GM12878 (cell line): ENCODE data around the gene FLVCR2. TPM values are rescaled to one million over a fixed set of nuclear protein-coding genes. Genes with fewer than 3 reads are reported as not detected.

Experiments used
- ATAC-seq: fragments of 200-7000 bp; cut with Tn5 transposase; 3 replicates; pipeline ENCODE4 v1.9.1; 2020; ENCODE audit warnings: mild to moderate bottlenecking, moderate library complexity
- BruUV-seq: library from RNA; stranded (reverse); fragments of 400-500 nt; replicated peaks from 2 replicates; lab custom pipeline; 2021; lab: Mats Ljungman, UMichigan
- CTCF ChIA-PET: fragments of 300-600 bp; sonication (Branson Sonifier 250); formaldehyde crosslinking; extraction: SDS; loops from one replicate; lab custom pipeline; 2021; ENCODE audit warnings: inconsistent platforms; lab: Yijun Ruan, JAX
- POLR2A ChIA-PET: fragments of 350-600 bp; formaldehyde crosslinking; extraction: SDS; loops from one replicate; lab custom pipeline; 2021; ENCODE audit warnings: inconsistent platforms; lab: Charles Lee
- RAD21 ChIA-PET: fragments of 300-600 bp; sonication (Branson Sonifier 250); formaldehyde crosslinking; loops from one replicate; lab custom pipeline; 2023; ENCODE audit warnings: antibody characterized with exemption; ENCODE audit not compliant: unreplicated experiment; lab: Charles Lee
- SMC1A ChIA-PET: fragments of 300-600 bp; sonication (Branson Sonifier 250); formaldehyde crosslinking; loops from one replicate; lab custom pipeline; 2023; ENCODE audit not compliant: unreplicated experiment, uncharacterized antibody; lab: Charles Lee
- DNase-seq: peaks from one replicate; pipeline ENCODE4 v3.0.0-alpha.2; 2011; ENCODE audit warnings: low read depth, low spot score
- FAIRE-seq: peaks from 3 replicates; lab custom pipeline; 2011; peaks lifted over from hg19 to GRCh38; lab: Jason Lieb, UNC
- H2AFZ ChIP-seq: 2 replicates; pipeline ENCODE4 v1.6.0; 2011; ENCODE audit warnings: low read depth, low read length, control low read depth; ENCODE audit not compliant: control insufficient read depth
- H3K27ac ChIP-seq: 2 replicates; pipeline ENCODE4 v1.5.1; 2011; ENCODE audit warnings: control low read depth; ENCODE audit not compliant: control insufficient read depth, insufficient read depth
- H3K27me3 ChIP-seq, 2 experiments: replicated peaks in 1 of 2; 2 replicates each; pipeline versions ENCODE4 v1.6.0 to v1.6.1; 2011; ENCODE audit warnings: low read length in 1 of 2; ENCODE audit not compliant: control insufficient read depth in 2 of 2, insufficient read depth in 2 of 2
- H3K36me3 ChIP-seq, 2 experiments: 2 replicates each; pipeline ENCODE4 v1.5.1; 2011; ENCODE audit warnings: low read length in 1 of 2; ENCODE audit not compliant: control insufficient read depth in 2 of 2, insufficient read depth in 2 of 2
- H3K4me1 ChIP-seq: 2 replicates; pipeline ENCODE4 v1.6.1; 2011; ENCODE audit warnings: mild to moderate bottlenecking, low read length, moderate library complexity, mixed read lengths; ENCODE audit not compliant: control insufficient read depth, insufficient read depth
- H3K4me2 ChIP-seq: 2 replicates; pipeline ENCODE4 v1.6.0; 2011; ENCODE audit warnings: control low read depth; ENCODE audit not compliant: control insufficient read depth, insufficient read depth
- H3K4me3 ChIP-seq: fragments of 200-600 bp; sonication (generic); 2 replicates; pipeline ENCODE4 v1.5.1; 2016
- H3K79me2 ChIP-seq: 2 replicates; pipeline ENCODE4 v1.6.0; 2011; ENCODE audit warnings: low read length; ENCODE audit not compliant: control insufficient read depth, insufficient read depth
- H3K9ac ChIP-seq: 2 replicates; pipeline ENCODE4 v1.8.0; 2011; ENCODE audit warnings: low read length, control low read depth, mixed read lengths; ENCODE audit not compliant: control insufficient read depth, insufficient read depth
- H3K9me3 ChIP-seq: replicated peaks from 3 replicates; pipeline ENCODE4 v1.5.1; 2011; ENCODE audit warnings: mild to moderate bottlenecking, low read length; ENCODE audit not compliant: control insufficient read depth, insufficient read depth
- H4K20me1 ChIP-seq: 2 replicates; pipeline ENCODE4 v1.6.0; 2011; ENCODE audit not compliant: control insufficient read depth, insufficient read depth
- DPF2 ChIP-seq: fragments of 450-650 bp; IDR thresholded peaks from 2 replicates; pipeline ENCODE4 v1.6.1; 2017; ENCODE audit warnings: mild to moderate bottlenecking
- ETV6 ChIP-seq, 2 experiments: fragments of 450-650 bp in 1 of 2; IDR thresholded peaks in 1 of 2; conservative IDR thresholded peaks in 1 of 2; 2 replicates each; pipeline ENCODE4 v1.6.1; 2014; ENCODE audit warnings: antibody characterized with exemption in 1 of 2, borderline replicate concordance in 1 of 2, low read depth in 1 of 2, mild to moderate bottlenecking in 1 of 2, moderate library complexity in 1 of 2
- IKZF2 ChIP-seq, 2 experiments: fragments of 450-650 bp; IDR thresholded peaks; 2 replicates each; pipeline ENCODE4 v1.6.1; 2017; ENCODE audit warnings: mild to moderate bottlenecking in 2 of 2, moderate library complexity in 2 of 2
- MEF2A ChIP-seq: IDR thresholded peaks from 2 replicates; pipeline ENCODE4 v1.6.1; 2011; ENCODE audit warnings: low read depth, mild to moderate bottlenecking, low read length, moderate library complexity; ENCODE audit not compliant: insufficient read depth
- POLR2AphosphoS5 ChIP-seq: IDR thresholded peaks from 2 replicates; pipeline ENCODE4 v1.6.1; 2011; ENCODE audit warnings: mild to moderate bottlenecking, low read length, inconsistent platforms
- SMAD5 ChIP-seq: IDR thresholded peaks from 2 replicates; pipeline ENCODE4 v1.6.1; 2016; ENCODE audit warnings: antibody characterized with exemption, low read depth
- WRNIP1 ChIP-seq: IDR thresholded peaks from 2 replicates; pipeline ENCODE4 v1.6.1; 2011; ENCODE audit warnings: low read depth, low read length, improper control_type of control experiment, borderline replicate concordance
- ZZZ3 ChIP-seq: IDR thresholded peaks from 2 replicates; pipeline ENCODE4 v1.6.1; 2011; ENCODE audit warnings: low read depth; ENCODE audit not compliant: control insufficient read depth, insufficient read length
- WGBS: methylation state at CpG from one replicate; pipeline ENCODE4 v1.1.6; 2016; ENCODE audit warnings: low lambda C conversion rate; ENCODE audit not compliant: insufficient replicate concordance, insufficient coverage; ENCODE audit errors: missing lambda C conversion rate; 5-methylcytosine and 5-hydroxymethylcytosine counted together
- in situ Hi-C: fragments of 300-500 bp; cut with MboI; formaldehyde crosslinking; loops from 9 replicates; pipeline ENCODE4 v1.14.3; 2018; ENCODE audit warnings: mixed read lengths
- intact Hi-C: fragments of 100-400 bp; cut with micrococcal nuclease; formaldehyde crosslinking; loops from one replicate; pipeline ENCODE4 v1.14.2; 2022; ENCODE audit not compliant: unreplicated experiment
- polyA plus RNA-seq, 11 experiments: library from polyadenylated mRNA; depleted of rRNA in 4 of 11; unstranded in 6 of 11; stranded (reverse) in 5 of 11; fragments of >200 nt; fragmentation: Nextera tagmentation in 4 of 11; fragmentation: Illumina TruSeq in 1 of 11; extraction: Ambion mirVana in 4 of 11; extraction: Trizol in 1 of 11; gene quantifications; 1 replicate in 1 of 11; 2 replicates in 10 of 11; pipeline versions ENCODE4 v1.2.1 to v1.2.3, GENCODE V29; 2011 to 2016; ENCODE audit warnings: inconsistent platforms in 2 of 11, missing spikeins in 2 of 11, low read depth in 1 of 11
- total RNA-seq, 4 experiments: library from RNA; depleted of rRNA in 3 of 4; stranded (reverse); fragments of >200 nt in 3 of 4; fragmentation: Illumina TruSeq in 1 of 4; extraction: Trizol in 1 of 4; gene quantifications; 2 replicates each; pipeline versions ENCODE4 v1.2.1 to v1.2.3, GENCODE V29; 2013 to 2021
- TF ChIP-seq, protein P1 (sequence below): IDR thresholded peaks from 2 replicates; pipeline ENCODE4 v1.6.1; 2011; ENCODE audit warnings: borderline replicate concordance, low read depth, mild to moderate bottlenecking, moderate library complexity, low read length; ENCODE audit not compliant: insufficient read depth, poor library complexity, severe bottlenecking
- TF ChIP-seq, protein P2 (sequence below): fragments of 450-650 bp; IDR thresholded peaks from 2 replicates; pipeline ENCODE4 v1.6.1; 2017; ENCODE audit warnings: mild to moderate bottlenecking, low read depth, inconsistent platforms; ENCODE audit not compliant: poor library complexity, severe bottlenecking
- TF ChIP-seq, protein P3 (sequence below): fragments of 450-650 bp; formaldehyde crosslinking; IDR thresholded peaks from 2 replicates; pipeline ENCODE4 v1.5.0; 2022; ENCODE audit warnings: mild to moderate bottlenecking, missing genetic modification characterization
- TF ChIP-seq, protein P4 (sequence below): IDR thresholded peaks from 2 replicates; pipeline ENCODE4 v1.6.1; 2012; ENCODE audit warnings: low read depth, low read length, improper control_type of control experiment

FLVCR2 gene
- total and polyA plus RNA-seq, 10 of the 15 experiments (the other 5 are each of a cell fraction or from before 2014, with no cell fraction given): 0.24 to 3.7 (median 1.6) TPM

DNA sequence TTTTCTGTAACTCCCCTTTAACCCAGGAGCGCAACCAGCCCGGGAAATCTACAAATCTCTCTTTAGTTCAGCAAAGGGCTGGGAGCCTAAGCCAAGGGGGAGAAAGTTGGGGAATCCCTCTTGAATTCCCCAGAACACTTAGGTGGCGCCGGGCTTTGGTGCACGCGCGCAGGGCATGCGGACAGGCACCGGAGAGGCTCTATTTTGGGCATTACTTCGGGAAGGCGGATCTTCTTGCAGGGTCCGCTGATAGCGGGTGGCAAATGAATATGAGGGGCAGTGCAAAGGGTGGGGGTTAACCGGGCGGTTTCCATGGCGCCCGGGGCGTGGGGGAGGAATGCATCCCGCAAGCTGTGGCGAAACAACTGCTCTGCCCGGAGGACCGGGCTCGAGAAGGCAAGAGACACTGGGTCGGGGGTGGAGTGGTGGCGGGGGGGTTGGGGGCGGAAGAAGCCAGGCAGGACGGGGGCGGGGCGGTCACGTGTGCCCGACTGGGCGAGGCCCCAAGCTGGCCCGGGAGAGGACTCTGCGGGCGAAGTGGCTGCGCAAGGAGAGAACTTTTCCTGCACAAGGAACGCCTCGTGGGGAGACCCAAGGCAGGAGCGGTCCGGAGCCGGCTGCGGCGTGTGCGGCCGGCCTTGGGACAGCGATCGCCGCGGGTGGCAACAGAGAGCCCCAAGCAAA, at the start of gene FLVCR2 (continued):
- TF ChIP-seq WRNIP1: no peak
- TF ChIP-seq, protein P1, sequence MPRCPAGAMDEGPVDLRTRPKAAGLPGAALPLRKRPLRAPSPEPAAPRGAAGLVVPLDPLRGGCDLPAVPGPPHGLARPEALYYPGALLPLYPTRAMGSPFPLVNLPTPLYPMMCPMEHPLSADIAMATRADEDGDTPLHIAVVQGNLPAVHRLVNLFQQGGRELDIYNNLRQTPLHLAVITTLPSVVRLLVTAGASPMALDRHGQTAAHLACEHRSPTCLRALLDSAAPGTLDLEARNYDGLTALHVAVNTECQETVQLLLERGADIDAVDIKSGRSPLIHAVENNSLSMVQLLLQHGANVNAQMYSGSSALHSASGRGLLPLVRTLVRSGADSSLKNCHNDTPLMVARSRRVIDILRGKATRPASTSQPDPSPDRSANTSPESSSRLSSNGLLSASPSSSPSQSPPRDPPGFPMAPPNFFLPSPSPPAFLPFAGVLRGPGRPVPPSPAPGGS: no peak
- peak; percentile 20; the same call in 1 of the 2 replicates for TF ChIP-seq DPF2
- TF ChIP-seq POLR2AphosphoS5: no peak
- no peak for TF ChIP-seq SMAD5
- TF ChIP-seq, protein P2, sequence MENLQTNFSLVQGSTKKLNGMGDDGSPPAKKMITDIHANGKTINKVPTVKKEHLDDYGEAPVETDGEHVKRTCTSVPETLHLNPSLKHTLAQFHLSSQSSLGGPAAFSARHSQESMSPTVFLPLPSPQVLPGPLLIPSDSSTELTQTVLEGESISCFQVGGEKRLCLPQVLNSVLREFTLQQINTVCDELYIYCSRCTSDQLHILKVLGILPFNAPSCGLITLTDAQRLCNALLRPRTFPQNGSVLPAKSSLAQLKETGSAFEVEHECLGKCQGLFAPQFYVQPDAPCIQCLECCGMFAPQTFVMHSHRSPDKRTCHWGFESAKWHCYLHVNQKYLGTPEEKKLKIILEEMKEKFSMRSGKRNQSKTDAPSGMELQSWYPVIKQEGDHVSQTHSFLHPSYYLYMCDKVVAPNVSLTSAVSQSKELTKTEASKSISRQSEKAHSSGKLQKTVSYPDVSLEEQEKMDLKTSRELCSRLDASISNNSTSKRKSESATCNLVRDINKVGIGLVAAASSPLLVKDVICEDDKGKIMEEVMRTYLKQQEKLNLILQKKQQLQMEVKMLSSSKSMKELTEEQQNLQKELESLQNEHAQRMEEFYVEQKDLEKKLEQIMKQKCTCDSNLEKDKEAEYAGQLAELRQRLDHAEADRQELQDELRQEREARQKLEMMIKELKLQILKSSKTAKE: no peak
- TF ChIP-seq, all 136 proteins: peak for 16

DNA sequence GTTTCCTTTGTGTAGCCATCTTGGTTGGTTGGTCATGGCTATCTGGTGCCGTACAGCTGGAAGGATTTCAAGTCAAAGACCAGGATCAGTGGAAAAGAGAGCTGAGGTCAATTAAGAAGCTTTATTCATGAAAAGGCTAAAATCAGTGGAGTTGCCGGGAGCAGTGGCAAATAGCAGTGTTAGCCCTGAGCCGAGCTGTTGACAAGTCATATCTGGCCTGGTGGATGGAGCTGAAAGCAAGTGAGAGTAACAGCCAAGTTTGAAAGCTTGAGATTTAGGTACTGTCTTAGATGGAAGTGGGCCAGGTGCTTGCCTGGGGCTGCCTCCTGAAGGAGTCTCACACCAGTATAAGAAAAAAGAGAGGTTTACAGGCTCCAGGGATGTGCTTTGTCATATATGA, 47.2 kb upstream of the FLVCR2 start:
- H3K4me3 ChIP-seq: peak overlapping the region; percentile 5; the same call in 1 of the 2 replicates
- SMC1A ChIA-PET: interaction anchor here (0.9 to 19.5 kb wide), 7 partner anchors 7 to 224 kb away, joined by 3 to 487 read pairs (median 57); partner anchors contain the start of genes BATF, ERG28 and TTLL5
- no peaks in the 10 kb centered on the region for H4K20me1 ChIP-seq
- H3K4me2 ChIP-seq: peak overlapping the region; percentile 6
- DNase-seq: no peak
- H3K36me3 ChIP-seq: peaks cover 3 to 51% of the 10 kb centered on the region in 2 experiments
- intact Hi-C loops (no loop called here), in situ Hi-C loops (loop anchor here (25.0 kb wide), 1 partner anchor 1769 kb away; a partner anchor contains a TSS)
- no peak for FAIRE-seq
- no peaks in the 10 kb centered on the region; the same call in 1 of the 3 replicates for H3K9me3 ChIP-seq
- WGBS: 52% methylated on average over 3 of the region's 3 CpGs
- POLR2A ChIA-PET: interaction anchor here (1.6 to 19.7 kb wide), 2 partner anchors 10 to 11 kb away, joined by 9 to 262 read pairs; no protein-coding TSS in a partner anchor
- ATAC-seq: peak; percentile 51
- no TSS peak for BruUV-seq
- CTCF ChIA-PET: interaction anchor here (0.7 to 21.2 kb wide), 8 partner anchors 9 to 46 kb away, joined by 3 to 520 read pairs (median 10); partner anchors contain the start of gene BATF
- peaks cover 19% of the 10 kb centered on the region for H3K4me1 ChIP-seq
- H3K9ac ChIP-seq: no peak overlapping the region
- RAD21 ChIA-PET: interaction anchor here (15.4 to 21.5 kb wide), 3 partner anchors 7 to 39 kb away, joined by 419 to 645 read pairs (median 419); partner anchors contain the start of gene BATF
- H3K79me2 ChIP-seq: peaks cover 92% of the 10 kb centered on the region
- no peak overlapping the region; the same call in 1 of the 2 replicates for H3K27ac ChIP-seq
- H3K27me3 ChIP-seq: no peaks in the 10 kb centered on the region
- H2AFZ ChIP-seq: no peak overlapping the region
- TF ChIP-seq ZZZ3: no peak
- TF ChIP-seq, protein P3, sequence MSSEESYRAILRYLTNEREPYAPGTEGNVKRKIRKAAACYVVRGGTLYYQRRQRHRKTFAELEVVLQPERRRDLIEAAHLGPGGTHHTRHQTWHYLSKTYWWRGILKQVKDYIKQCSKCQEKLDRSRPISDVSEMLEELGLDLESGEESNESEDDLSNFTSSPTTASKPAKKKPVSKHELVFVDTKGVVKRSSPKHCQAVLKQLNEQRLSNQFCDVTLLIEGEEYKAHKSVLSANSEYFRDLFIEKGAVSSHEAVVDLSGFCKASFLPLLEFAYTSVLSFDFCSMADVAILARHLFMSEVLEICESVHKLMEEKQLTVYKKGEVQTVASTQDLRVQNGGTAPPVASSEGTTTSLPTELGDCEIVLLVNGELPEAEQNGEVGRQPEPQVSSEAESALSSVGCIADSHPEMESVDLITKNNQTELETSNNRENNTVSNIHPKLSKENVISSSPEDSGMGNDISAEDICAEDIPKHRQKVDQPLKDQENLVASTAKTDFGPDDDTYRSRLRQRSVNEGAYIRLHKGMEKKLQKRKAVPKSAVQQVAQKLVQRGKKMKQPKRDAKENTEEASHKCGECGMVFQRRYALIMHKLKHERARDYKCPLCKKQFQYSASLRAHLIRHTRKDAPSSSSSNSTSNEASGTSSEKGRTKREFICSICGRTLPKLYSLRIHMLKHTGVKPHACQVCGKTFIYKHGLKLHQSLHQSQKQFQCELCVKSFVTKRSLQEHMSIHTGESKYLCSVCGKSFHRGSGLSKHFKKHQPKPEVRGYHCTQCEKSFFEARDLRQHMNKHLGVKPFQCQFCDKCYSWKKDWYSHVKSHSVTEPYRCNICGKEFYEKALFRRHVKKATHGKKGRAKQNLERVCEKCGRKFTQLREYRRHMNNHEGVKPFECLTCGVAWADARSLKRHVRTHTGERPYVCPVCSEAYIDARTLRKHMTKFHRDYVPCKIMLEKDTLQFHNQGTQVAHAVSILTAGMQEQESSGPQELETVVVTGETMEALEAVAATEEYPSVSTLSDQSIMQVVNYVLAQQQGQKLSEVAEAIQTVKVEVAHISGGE (CRISPR knock-in tag): no peak
- TF ChIP-seq IKZF2 (IDR thresholded peaks at IDR 0.05): no peak
- no peak for TF ChIP-seq MEF2A
- TF ChIP-seq, protein P4, sequence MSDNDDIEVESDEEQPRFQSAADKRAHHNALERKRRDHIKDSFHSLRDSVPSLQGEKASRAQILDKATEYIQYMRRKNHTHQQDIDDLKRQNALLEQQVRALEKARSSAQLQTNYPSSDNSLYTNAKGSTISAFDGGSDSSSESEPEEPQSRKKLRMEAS: no peak
- TF ChIP-seq ETV6 (conservative IDR thresholded peaks at IDR 0.05 in 1 of 2, IDR thresholded peaks at IDR 0.05 in 1 of 2; ENCODE audit: borderline replicate concordance in 1 of 2, low read depth in 1 of 2): no peak
